ENCODE measurements around the gene HIPK4.

DNA sequence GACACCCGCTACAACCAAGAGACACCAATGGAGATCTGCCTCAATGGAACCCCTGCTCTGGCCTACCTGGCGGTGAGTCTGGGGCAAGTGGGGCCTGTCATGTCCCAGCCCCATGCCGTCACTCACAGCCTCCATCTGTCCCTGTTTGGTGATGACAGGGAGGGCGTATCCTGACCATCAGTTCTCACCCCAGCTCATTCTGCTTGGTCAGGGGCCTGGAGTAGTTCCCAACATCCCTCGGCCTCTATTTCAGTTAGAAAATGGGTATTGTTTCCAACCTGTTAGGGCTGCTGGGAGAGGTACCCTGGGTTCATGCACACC, 18.2 kb downstream of the HIPK4 start:
- TF ChIP-seq, protein P1, sequence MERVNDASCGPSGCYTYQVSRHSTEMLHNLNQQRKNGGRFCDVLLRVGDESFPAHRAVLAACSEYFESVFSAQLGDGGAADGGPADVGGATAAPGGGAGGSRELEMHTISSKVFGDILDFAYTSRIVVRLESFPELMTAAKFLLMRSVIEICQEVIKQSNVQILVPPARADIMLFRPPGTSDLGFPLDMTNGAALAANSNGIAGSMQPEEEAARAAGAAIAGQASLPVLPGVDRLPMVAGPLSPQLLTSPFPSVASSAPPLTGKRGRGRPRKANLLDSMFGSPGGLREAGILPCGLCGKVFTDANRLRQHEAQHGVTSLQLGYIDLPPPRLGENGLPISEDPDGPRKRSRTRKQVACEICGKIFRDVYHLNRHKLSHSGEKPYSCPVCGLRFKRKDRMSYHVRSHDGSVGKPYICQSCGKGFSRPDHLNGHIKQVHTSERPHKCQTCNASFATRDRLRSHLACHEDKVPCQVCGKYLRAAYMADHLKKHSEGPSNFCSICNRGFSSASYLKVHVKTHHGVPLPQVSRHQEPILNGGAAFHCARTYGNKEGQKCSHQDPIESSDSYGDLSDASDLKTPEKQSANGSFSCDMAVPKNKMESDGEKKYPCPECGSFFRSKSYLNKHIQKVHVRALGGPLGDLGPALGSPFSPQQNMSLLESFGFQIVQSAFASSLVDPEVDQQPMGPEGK (CRISPR knock-in tag; IDR thresholded peaks at IDR 0.05; ENCODE audit: borderline replicate concordance): no peak
- TF ChIP-seq, protein P2, sequence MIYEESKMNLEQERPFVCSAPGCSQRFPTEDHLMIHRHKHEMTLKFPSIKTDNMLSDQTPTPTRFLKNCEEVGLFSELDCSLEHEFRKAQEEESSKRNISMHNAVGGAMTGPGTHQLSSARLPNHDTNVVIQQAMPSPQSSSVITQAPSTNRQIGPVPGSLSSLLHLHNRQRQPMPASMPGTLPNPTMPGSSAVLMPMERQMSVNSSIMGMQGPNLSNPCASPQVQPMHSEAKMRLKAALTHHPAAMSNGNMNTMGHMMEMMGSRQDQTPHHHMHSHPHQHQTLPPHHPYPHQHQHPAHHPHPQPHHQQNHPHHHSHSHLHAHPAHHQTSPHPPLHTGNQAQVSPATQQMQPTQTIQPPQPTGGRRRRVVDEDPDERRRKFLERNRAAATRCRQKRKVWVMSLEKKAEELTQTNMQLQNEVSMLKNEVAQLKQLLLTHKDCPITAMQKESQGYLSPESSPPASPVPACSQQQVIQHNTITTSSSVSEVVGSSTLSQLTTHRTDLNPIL (CRISPR knock-in tag; IDR thresholded peaks at IDR 0.05; ENCODE audit: low read depth): no peak
- TF ChIP-seq RARB (CRISPR knock-in tag; IDR thresholded peaks at IDR 0.05) (no peak), TOX (CRISPR knock-in tag; IDR thresholded peaks at IDR 0.05; ENCODE audit: borderline replicate concordance) (no peak), OSR1 (CRISPR knock-in tag; IDR thresholded peaks at IDR 0.05) (no peak), ZNF8 (CRISPR knock-in tag; IDR thresholded peaks at IDR 0.05) (no peak), ZC3H10 (CRISPR knock-in tag; IDR thresholded peaks at IDR 0.05) (no peak), ZFP3 (CRISPR knock-in tag; IDR thresholded peaks at IDR 0.05) (no peak), GLIS3 (CRISPR knock-in tag; IDR thresholded peaks at IDR 0.05) (no peak), ZNF70 (CRISPR knock-in tag; IDR thresholded peaks at IDR 0.05) (no peak), CSDC2 (CRISPR knock-in tag; IDR thresholded peaks at IDR 0.05) (no peak)
- TF ChIP-seq, protein P3, sequence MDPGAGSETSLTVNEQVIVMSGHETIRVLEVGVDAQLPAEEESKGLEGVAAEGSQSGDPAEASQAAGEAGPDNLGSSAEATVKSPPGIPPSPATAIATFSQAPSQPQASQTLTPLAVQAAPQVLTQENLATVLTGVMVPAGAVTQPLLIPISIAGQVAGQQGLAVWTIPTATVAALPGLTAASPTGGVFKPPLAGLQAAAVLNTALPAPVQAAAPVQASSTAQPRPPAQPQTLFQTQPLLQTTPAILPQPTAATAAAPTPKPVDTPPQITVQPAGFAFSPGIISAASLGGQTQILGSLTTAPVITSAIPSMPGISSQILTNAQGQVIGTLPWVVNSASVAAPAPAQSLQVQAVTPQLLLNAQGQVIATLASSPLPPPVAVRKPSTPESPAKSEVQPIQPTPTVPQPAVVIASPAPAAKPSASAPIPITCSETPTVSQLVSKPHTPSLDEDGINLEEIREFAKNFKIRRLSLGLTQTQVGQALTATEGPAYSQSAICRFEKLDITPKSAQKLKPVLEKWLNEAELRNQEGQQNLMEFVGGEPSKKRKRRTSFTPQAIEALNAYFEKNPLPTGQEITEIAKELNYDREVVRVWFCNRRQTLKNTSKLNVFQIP (CRISPR knock-in tag; IDR thresholded peaks at IDR 0.05; ENCODE audit: borderline replicate concordance, low read depth): no peak
- TF ChIP-seq, protein P4, sequence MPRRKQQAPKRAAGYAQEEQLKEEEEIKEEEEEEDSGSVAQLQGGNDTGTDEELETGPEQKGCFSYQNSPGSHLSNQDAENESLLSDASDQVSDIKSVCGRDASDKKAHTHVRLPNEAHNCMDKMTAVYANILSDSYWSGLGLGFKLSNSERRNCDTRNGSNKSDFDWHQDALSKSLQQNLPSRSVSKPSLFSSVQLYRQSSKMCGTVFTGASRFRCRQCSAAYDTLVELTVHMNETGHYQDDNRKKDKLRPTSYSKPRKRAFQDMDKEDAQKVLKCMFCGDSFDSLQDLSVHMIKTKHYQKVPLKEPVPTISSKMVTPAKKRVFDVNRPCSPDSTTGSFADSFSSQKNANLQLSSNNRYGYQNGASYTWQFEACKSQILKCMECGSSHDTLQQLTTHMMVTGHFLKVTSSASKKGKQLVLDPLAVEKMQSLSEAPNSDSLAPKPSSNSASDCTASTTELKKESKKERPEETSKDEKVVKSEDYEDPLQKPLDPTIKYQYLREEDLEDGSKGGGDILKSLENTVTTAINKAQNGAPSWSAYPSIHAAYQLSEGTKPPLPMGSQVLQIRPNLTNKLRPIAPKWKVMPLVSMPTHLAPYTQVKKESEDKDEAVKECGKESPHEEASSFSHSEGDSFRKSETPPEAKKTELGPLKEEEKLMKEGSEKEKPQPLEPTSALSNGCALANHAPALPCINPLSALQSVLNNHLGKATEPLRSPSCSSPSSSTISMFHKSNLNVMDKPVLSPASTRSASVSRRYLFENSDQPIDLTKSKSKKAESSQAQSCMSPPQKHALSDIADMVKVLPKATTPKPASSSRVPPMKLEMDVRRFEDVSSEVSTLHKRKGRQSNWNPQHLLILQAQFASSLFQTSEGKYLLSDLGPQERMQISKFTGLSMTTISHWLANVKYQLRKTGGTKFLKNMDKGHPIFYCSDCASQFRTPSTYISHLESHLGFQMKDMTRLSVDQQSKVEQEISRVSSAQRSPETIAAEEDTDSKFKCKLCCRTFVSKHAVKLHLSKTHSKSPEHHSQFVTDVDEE (CRISPR knock-in tag; IDR thresholded peaks at IDR 0.05): no peak
